ENCODE results near the gene DEAF1. TPM values are rescaled to one million over a fixed set of nuclear protein-coding genes. Genes with fewer than 3 reads are reported as not detected.
A peak's percentile ranks its signal among the peaks of the same experiment; 100 is the strongest.
"Not testable (repeated sequence)": the region's sequence is repeated elsewhere in the genome, so short reads cannot be mapped to it uniquely, and the experiment has no call there.

Gene DEAF1, protein sequence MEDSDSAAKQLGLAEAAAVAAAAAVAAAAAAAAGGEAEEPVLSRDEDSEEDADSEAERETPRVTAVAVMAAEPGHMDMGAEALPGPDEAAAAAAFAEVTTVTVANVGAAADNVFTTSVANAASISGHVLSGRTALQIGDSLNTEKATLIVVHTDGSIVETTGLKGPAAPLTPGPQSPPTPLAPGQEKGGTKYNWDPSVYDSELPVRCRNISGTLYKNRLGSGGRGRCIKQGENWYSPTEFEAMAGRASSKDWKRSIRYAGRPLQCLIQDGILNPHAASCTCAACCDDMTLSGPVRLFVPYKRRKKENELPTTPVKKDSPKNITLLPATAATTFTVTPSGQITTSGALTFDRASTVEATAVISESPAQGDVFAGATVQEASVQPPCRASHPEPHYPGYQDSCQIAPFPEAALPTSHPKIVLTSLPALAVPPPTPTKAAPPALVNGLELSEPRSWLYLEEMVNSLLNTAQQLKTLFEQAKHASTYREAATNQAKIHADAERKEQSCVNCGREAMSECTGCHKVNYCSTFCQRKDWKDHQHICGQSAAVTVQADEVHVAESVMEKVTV
- total RNA-seq = 10 to 100 TPM; 22.9 to 25.5 TPM
- long read RNA-seq, donor 1, transcript DEAF1-201 (12 exons, 2,500 nt) = major isoform, 16 of 31 reads
- long read RNA-seq, donor 1, partial matches to known transcripts = 3 of 31 reads
- long read RNA-seq, donor 1, other reads (novel, unspliced or antisense) = 12 of 31 reads
- long read RNA-seq, donor 2, partial matches to known transcripts = 13 of 35 reads
- long read RNA-seq, donor 2, other reads (novel, unspliced or antisense) = 19 of 35 reads

DNA sequence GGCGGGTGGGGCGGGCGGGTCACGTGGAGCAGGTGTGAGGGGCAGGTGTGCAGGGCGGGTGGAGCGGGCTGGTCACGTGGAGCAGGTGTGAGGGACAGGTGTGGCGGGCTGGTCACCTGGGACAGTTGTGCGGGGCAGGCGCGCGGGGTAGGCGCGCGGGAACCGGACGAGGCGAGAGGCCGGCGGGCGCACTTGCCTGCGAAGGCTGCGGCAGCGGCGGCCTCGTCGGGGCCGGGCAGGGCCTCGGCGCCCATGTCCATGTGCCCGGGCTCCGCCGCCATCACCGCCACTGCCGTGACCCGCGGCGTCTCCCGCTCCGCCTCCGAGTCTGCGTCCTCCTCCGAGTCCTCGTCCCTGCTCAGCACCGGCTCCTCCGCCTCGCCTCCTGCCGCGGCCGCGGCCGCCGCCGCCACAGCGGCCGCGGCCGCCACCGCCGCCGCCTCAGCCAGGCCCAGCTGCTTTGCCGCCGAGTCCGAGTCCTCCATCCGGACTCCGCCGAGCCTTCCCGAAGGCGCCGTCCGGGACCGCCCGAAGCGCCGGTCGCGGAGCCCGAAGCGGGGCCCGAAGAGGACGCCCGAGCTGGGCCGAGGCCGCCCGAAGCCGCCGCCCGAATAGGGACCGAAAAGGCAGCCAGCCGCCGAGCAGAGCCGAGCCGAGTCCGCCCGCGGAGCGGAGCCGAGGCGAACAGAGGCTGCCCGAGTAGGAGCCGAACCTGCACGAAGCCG is at the start of gene DEAF1:
Gene DEAF1 (minus strand): TSS at position 660 of the 725 bp plus-strand sequence. CDS start 175 bp downstream, at position 485.
- DNase-seq (ENCODE audit: low spot score) = peak; percentile 100
- intact Hi-C loops (cut with DNase I) = no loop called here

DNA sequence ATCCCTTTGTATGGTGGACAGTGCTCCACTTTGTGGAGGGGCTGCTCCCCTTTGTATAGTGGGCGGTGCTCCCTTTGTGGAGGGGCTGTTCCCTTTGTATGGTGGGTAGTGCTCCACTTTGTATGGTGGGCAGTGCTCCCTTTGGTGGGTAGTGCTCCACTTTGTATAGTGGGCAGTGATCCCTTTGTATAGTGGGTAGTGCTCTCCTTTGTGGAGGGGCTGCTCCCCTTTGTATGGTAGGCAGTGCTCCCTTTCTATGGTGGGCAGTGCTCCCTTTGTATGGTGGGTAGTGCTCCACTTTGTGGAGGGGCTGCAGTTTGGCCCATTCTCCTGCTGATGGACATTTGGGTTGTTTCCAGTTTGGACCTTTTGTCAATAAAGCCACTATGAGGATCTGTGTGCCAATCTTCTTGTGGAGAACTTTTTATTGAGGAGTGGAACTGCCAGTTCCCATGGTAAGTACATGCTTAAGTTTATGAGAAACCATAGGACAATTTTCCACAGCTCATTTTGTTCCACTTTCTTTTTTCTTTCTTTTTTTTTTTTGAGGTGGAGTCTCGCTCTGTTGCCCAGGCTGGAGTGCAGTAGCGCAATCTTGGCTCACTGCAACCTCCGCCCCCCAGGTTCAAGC is 47.7 kb upstream of the DEAF1 start:
- DNase-seq (ENCODE audit: low spot score) = no peak
- intact Hi-C loops (cut with DNase I) = loop anchor here in 1 of 2 donors (10.0 kb wide), 1 partner anchor 62 kb away; the partner anchor contains the start of genes PIDD1 and RPLP2

DNA sequence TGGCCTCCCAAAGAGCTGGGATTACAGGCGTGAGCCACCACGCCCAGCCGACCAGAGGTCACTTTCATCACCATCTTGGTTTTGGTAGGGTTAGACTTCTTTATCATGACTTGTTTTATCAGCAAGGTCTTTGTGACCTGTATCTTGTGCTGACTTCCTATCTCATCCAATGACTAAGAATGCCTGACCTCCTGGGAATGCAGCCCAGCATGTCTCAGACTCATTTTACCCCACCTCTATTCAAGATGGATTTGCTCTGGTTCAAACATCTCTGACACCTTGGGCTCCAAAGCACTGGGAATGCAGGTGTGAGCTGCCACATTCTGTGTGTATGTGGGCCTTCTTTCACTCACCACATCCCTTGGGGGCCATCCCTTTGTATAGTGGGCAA is 47.1 kb upstream of the DEAF1 start:
- intact Hi-C loops (cut with DNase I) = loop anchor here in 1 of 2 donors (10.0 kb wide), 1 partner anchor 63 kb away; the partner anchor contains the start of genes PIDD1 and RPLP2
- DNase-seq (ENCODE audit: low spot score) = no peak

DNA sequence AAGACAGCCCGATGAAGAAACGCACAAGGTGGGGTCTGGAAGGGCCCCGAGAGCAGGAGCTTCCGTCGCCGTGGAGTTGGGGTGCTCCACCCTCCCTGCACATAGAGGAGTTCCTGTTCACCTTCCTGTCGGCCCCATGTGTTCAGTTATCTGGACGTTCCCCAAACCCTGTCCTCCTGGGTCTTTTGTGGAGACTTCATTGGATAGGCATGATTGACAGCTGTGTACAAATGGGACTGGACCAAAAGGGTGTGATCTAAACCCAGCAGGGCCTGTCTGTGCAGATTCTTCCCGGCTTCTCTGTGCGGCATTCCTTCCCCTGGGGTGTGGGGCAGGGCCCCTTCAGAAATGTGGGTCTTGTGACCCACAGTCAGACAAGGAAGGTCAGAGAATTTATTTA is 42.9 kb upstream of the DEAF1 start:
- intact Hi-C loops (cut with DNase I) = not testable (repeated sequence)

DNA sequence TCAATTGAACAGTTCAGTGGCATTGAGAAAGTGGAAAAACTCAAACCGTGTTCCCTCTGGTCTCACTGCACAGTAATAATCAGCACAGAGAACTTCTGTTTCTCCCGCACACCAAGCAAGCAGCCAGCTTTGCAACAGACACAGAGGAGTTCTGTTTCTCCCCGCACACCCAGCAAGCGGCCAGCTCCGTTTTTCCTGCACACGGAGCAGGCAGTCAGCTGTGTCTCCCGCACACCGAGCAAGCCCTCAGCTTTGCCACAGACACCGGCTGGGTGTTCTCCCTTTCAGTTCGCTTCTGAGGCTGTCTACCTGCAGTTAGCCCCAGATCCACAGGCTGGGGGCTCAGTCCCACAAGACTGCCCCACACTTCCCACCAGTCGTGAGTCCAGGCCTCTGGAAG is 42.3 kb upstream of the DEAF1 start:
- no peak for DNase-seq (ENCODE audit: low spot score)
- intact Hi-C loops (cut with DNase I) = no loop called here

More for the DNA sequence above, 42.9 kb upstream of the DEAF1 start:
- DNase-seq (ENCODE audit: low spot score) = not testable (repeated sequence)

DNA sequence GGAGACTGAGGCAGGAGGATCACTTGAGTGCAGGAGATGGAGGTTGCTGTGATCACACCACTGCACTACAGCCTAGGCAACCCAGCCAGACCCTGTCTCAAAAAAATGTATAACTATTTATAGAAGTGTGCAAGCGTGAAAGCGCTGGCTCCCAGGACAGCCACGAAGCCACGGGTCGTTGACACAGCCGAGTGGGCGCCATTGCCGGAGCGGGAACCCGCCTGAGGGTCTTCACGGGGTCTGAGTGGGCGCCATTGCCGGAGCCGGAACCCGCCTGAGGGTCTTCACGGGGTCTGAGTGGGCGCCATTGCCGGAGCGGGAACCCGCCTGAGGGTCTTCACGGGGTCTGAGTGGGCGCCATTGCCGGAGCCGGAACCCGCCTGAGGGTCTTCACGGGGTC is 39.5 kb upstream of the DEAF1 start:
- intact Hi-C loops (cut with DNase I); DNase-seq (ENCODE audit: low spot score): not testable (repeated sequence)

DNA sequence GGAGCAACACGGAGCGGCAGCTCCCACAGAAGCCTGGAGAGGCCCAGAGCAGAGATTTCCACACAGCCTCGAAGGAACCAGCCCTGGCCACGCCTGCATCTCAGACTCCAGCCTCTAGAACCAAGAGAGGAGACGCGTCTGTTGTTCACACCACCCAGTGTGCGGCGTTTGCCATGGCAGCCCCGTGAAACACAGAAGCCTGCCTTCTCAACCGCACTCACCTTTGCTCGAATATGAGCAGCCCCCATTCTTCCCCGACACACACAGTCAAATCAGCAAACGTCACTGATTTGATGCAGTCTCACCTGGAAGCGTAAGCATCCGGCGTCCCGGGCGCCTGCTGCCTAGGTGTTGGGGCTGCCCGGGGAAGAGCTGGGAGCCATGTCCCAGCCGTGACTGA is 38.0 kb upstream of the DEAF1 start:
- no peak for DNase-seq (ENCODE audit: low spot score)

DNA sequence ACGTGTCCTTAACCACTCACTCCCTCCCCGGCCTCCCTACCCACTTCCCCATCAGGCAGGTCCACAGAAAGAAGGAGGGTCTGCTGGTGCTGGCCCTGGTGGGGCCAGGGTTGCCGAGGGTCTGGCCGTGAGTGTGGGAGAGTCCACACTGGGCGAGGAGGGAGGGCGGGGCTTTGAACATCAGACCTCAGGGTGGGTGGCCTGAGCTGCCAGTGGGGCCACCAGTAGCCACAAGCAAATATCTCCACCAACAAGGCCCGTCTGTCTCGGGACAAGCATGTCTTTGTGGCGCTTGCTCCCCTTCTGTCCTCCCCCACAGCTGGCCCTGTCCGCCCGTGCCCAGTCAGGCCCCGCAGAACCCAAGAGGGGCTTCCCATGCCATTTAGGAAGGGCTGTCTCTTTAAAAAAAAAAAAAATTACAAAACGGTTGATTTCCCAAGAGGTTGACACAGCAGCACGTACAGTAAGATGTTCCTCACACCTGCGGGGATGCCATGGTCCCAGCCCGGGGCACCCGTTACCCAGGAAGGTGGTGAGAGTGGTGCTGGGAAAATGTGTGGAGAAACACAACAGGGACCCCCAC is 34.6 kb upstream of the DEAF1 start:
- intact Hi-C loops (cut with DNase I) = loop anchor here (10.0 kb wide), 2 partner anchors 65 to 175 kb away; no protein-coding TSS in a partner anchor
- no peak for DNase-seq (ENCODE audit: low spot score)

More for the DNA sequence above, 38.0 kb upstream of the DEAF1 start:
- intact Hi-C loops (cut with DNase I) = no loop called here

DNA sequence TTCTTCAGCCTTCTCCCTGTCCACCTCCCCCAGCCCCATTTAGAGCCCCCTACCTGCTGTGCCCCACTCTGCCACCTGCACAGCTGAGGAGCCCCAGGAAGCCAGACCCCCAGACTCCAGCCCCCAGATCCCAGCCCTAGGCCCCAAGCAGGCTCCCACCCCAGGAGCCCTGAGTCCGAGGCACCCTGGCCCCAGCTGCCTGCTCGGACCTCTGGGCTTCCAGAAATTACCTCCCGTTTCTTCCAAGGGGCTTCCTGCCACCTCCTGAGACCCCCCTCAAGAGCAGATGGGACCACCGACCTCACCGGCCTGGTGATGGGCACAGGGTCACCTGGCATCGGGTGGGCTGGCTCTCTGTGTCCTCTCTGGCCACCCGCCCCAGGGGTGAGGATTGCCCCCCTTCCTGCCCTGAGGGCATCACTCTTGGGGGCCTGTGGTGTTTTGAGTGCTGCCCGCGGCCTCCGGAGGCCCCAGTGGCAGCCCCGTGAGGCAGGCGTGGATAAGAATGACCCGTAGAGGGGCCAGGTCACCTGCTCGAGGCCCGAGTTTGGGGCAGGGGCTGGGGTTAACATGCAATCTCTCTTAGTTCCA is 34.0 kb upstream of the DEAF1 start:
- intact Hi-C loops (cut with DNase I) = loop anchor here (10.0 kb wide), 2 partner anchors 64 to 174 kb away; no protein-coding TSS in a partner anchor

DNA sequence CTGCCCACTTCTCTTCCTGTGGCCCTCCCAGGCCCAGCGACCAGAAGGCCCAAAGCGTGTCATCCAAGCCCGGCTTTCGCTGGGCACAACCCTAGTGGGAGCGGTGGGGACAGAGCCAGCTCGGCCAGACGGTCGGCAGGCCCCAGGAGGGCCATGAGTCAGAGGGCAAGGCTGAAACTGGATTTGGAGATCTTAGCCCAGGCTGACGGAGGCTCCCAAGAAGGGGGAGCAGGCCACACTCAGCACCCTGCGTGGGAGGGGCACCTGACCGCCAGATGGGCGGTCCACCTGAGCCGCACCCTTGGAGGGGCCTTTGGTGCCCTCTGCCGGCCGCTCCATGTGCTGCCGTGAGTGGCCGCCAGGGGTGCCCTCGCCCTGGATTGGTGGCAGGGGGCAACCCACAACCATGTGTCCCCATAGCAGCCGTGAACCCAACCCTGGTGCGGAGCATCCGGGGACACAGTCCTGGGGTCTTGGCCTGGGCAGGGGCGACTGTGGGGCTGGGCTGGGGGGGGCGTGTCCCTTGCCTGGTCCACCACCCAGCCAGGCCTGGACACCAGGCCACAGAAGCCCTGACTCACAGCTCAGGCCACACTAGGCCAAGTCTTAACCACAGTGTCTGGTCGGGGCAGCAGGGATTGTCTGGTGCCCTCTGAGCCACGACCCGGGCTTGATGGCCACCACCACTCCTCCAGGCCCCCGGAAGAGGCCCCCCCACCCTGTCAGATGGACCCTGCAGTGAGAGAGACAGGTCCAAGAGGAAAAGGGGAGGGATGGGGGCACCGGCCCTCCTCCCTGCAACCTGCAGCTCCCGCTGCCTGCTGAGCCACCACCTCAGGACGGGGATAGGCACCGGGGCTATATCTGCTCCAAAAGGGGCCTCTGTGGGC is 33.1 kb upstream of the DEAF1 start:
- peak; percentile 96 for DNase-seq (ENCODE audit: low spot score)
- intact Hi-C loops (cut with DNase I) = loop anchor here (10.0 kb wide), 2 partner anchors 63 to 173 kb away; no protein-coding TSS in a partner anchor

More for the DNA sequence above, 34.0 kb upstream of the DEAF1 start:
- DNase-seq (ENCODE audit: low spot score) = no peak

DNA sequence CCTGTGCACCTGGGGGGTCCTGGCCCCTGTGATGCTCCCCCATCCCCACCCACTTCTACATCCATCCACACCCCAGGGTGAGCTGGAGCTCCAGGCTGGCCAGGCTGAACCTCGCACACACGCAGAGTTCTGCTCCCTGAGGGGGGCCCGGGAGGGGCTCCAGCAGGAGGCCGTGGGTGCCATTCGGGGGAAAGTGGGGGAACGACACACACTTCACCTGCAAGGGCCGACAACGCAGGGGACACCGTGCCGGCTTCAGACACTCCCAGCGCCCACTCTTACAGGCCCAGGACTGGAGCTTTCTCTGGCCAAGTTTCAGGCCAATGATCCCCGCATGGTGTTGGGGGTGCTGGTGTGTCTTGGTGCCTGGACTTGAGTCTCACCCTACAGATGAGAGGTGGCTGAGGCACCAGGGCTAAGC is 32.3 kb upstream of the DEAF1 start:
- intact Hi-C loops (cut with DNase I) = loop anchor here (10.0 kb wide), 2 partner anchors 62 to 172 kb away; no protein-coding TSS in a partner anchor
- DNase-seq (ENCODE audit: low spot score) = peak; percentile 80

DNA sequence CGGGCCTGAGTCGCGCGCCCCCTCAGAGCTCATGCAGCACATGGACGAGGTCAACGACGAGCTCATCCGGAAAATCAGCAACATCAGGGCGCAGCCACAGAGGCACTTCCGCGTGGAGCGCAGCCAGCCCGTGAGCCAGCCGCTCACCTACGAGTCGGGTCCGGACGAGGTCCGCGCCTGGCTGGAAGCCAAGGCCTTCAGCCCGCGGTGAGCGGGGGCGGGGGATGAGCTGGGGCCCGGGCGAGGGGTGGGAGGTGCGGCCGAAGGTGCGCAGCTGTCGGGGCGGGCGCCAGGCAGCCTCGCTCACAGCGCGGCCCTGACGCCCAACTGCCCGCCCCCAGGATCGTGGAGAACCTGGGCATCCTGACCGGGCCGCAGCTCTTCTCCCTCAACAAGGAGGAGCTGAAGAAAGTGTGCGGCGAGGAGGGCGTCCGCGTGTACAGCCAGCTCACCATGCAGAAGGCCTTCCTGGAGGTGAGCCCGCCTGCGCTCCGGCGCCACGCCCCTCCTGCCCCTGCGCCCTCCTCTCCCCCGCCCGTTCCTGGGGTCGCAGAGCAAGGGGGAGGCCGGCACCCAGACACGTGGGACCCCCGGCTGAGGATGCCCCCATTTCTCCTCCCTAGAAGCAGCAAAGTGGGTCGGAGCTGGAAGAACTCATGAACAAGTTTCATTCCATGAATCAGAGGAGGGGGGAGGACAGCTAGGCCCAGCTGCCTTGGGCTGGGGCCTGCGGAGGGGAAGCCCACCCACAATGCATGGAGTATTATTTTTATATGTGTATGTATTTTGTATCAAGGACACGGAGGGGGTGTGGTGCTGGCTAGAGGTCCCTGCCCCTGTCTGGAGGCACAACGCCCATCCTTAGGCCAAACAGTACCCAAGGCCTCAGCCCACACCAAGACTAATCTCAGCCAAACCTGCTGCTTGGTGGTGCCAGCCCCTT is 31.5 kb upstream of the DEAF1 start:
- intact Hi-C loops (cut with DNase I) = loop anchor here (10.0 kb wide), 2 partner anchors 62 to 172 kb away; no protein-coding TSS in a partner anchor
- peak; percentile 90 for DNase-seq (ENCODE audit: low spot score)

DNA sequence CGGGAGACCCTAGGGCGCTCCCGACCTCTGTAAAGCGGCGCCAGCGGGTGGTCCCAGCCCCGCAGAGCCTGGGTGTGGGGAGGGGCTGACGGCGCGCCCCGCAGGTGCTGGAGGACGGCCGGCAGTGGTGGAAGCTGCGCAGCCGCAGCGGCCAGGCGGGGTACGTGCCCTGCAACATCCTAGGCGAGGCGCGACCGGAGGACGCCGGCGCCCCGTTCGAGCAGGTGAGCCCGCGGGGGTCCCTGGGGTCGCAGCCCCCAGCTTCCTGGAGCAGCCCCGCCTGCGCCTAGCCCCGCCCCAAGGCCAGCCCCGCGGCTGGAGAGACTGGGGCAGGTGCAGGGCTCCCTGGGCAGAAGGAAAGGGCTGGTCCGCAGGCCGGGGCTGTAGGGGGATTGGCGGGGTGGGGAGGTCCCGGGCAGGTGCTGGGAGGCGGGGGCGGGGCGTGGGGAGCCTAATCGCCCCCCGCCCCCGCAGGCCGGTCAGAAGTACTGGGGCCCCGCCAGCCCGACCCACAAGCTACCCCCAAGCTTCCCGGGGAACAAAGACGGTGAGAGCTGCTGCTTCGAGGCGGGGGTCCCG is 30.7 kb upstream of the DEAF1 start:
- no peak for DNase-seq (ENCODE audit: low spot score)
- intact Hi-C loops (cut with DNase I) = loop anchor here (10.0 kb wide), 2 partner anchors 61 to 171 kb away; no protein-coding TSS in a partner anchor

DNA sequence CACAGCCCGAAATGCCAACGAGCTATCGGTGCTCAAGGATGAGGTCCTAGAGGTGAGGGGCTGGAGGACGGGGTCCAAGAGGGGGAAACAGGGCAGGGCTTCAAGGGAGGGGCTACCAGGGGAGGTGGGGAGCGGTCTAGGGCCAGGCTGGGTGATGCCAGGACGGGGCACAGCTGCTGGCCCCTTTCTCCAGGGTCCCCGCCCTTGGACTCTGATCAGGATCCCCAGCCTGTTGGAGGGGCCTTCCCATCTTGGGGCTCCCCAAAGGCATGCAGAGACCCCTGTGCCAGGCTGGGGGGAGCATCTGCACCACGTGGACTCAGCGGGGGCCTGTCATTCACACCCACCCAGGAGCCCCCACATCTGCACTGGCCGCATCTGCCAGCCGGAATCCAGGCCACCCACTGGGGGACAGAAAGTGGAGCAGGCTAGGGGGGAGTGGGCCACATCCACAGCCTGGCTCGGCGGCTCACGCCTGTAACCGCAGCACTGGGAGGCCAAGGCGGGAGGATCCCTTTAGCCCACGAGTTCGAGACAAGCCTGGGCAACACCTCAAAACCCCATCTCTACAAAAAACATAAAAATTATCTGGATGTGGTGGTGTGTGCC is 29.9 kb upstream of the DEAF1 start:
- intact Hi-C loops (cut with DNase I) = loop anchor here (5.0 to 10.0 kb wide), 3 partner anchors 60 to 170 kb away; no protein-coding TSS in a partner anchor
- DNase-seq (ENCODE audit: low spot score) = no peak

Data from posterior vena cava (tissue), 2 donors.